PFSK-1 (cell line): ENCODE results near the gene PIEZO2.

Source experiments
- FOXP2 ChIP-seq: optimal IDR thresholded peaks from 2 replicates; pipeline ENCODE3; 2011; ENCODE audit warnings: borderline replicate concordance, control low read depth, inconsistent platforms; ENCODE audit not compliant: insufficient read depth; ENCODE audit errors: extremely low read length, extremely low read depth
- POLR2AphosphoS5 ChIP-seq: IDR thresholded peaks from 2 replicates; pipeline ENCODE4 v1.6.1; 2012; ENCODE audit warnings: low read depth, mild to moderate bottlenecking, control low read depth, low read length, moderate library complexity
- SIN3A ChIP-seq: IDR thresholded peaks from 2 replicates; pipeline ENCODE4 v1.6.1; 2012; ENCODE audit warnings: mild to moderate bottlenecking, low read length, moderate library complexity, borderline replicate concordance; ENCODE audit not compliant: insufficient read depth
- TAF1 ChIP-seq: IDR thresholded peaks from 2 replicates; pipeline ENCODE4 v1.6.1; 2012; ENCODE audit warnings: low read length, control low read depth, borderline replicate concordance; ENCODE audit not compliant: insufficient read depth
- TF ChIP-seq, protein P1 (sequence below), 2 experiments: IDR thresholded peaks; 2 replicates each; pipeline versions ENCODE4 v1.6.1 to v1.8.0; 2011 to 2012; ENCODE audit warnings: low read depth in 2 of 2, low read length in 2 of 2, control low read depth in 1 of 2, inconsistent platforms in 1 of 2, mild to moderate bottlenecking in 1 of 2, moderate library complexity in 1 of 2; ENCODE audit not compliant: insufficient read depth in 1 of 2

Gene PIEZO2

GRCh38 chr18:11119550-11119949 is 29.8 kb downstream of the PIEZO2 start:
- TF ChIP-seq TAF1 (no peak), SIN3A (no peak), FOXP2 (no peak), POLR2AphosphoS5 (no peak)
- TF ChIP-seq, protein P1, sequence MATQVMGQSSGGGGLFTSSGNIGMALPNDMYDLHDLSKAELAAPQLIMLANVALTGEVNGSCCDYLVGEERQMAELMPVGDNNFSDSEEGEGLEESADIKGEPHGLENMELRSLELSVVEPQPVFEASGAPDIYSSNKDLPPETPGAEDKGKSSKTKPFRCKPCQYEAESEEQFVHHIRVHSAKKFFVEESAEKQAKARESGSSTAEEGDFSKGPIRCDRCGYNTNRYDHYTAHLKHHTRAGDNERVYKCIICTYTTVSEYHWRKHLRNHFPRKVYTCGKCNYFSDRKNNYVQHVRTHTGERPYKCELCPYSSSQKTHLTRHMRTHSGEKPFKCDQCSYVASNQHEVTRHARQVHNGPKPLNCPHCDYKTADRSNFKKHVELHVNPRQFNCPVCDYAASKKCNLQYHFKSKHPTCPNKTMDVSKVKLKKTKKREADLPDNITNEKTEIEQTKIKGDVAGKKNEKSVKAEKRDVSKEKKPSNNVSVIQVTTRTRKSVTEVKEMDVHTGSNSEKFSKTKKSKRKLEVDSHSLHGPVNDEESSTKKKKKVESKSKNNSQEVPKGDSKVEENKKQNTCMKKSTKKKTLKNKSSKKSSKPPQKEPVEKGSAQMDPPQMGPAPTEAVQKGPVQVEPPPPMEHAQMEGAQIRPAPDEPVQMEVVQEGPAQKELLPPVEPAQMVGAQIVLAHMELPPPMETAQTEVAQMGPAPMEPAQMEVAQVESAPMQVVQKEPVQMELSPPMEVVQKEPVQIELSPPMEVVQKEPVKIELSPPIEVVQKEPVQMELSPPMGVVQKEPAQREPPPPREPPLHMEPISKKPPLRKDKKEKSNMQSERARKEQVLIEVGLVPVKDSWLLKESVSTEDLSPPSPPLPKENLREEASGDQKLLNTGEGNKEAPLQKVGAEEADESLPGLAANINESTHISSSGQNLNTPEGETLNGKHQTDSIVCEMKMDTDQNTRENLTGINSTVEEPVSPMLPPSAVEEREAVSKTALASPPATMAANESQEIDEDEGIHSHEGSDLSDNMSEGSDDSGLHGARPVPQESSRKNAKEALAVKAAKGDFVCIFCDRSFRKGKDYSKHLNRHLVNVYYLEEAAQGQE (IDR thresholded peaks at IDR 0.05; ENCODE audit: insufficient read depth in 1 of 2, low read depth in 2 of 2, low read length in 2 of 2) = no peak

- TF ChIP-seq POLR2AphosphoS5 = no peak
- TF ChIP-seq SIN3A = no peak
- TF ChIP-seq TAF1 = no peak
- no peak for TF ChIP-seq FOXP2
- TF ChIP-seq, protein P1 (IDR thresholded peaks at IDR 0.05; ENCODE audit: insufficient read depth in 1 of 2, low read depth in 2 of 2, low read length in 2 of 2) = no peak
These were observed 31.2 kb downstream of the PIEZO2 start for GRCh38 chr18:11118051-11118766.

DNA sequence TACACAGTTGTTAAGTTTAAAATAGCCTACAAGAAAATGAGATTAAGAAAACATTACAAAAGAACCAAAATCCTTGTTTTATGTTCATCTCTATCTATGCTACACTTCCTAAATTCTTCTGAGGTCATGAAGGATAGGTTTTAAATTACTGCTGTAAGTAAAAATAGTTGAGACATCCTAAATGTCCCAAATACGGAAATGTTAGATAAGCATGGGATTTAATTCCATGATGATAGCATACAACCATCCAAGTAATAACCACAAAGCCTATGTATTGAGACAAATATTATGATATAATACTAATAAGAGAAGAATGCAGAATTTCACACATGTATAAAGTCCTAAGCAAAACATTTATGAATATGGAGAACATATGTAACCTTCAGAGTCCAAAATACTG is 34.1 kb downstream of the PIEZO2 start:
- no peak for TF ChIP-seq TAF1
- TF ChIP-seq POLR2AphosphoS5 = no peak
- TF ChIP-seq, protein P1 (IDR thresholded peaks at IDR 0.05; ENCODE audit: insufficient read depth in 1 of 2, low read depth in 2 of 2, low read length in 2 of 2) = no peak
- no peak for TF ChIP-seq SIN3A
- no peak for TF ChIP-seq FOXP2

DNA sequence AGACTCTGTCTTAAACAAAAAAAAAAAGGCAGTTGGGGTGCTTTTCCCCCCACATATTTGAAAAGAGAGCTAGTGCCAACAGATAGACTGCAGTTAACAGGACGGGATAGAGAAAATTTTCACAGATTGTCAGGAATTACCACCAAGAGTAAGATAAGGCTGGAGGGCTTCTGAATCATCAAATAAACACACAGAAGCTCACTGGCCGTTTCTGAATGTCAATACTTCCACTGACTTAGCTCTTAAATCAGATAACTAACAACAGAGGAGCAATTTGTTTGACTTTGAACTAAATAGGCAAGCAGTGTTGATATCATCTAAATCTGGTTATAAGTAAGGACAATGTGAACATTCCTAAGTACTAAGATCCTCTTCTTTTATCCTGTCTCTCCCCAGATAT is 34.7 kb downstream of the PIEZO2 start:
- no peak for TF ChIP-seq POLR2AphosphoS5

DNA sequence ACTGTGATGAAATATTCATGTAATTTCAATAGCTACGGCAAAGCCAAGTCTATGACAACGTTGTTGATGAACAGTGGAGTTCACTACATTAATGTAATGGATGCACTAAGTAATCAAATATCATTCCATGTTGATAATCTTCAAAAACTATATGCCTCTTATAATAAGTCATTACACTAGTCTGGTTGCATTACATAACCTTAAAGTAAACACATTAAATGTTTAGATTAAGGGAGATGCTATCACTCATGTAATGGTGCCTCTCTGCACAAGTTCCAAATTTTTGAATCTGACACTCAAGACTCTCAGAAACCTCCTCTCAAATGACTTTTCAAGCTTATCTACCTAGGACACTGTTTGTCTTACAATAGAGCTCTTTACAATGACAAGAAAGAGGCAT is 35.4 kb downstream of the PIEZO2 start:
- TF ChIP-seq FOXP2 (no peak), TAF1 (no peak), SIN3A (no peak), POLR2AphosphoS5 (no peak)
- TF ChIP-seq, protein P1 (IDR thresholded peaks at IDR 0.05; ENCODE audit: insufficient read depth in 1 of 2, low read depth in 2 of 2, low read length in 2 of 2) = no peak
